Thoracic aorta (tissue), 2 donors: Measurements from ENCODE around the gene EFCC1. TPM values are rescaled to one million over a fixed set of nuclear protein-coding genes. Genes with fewer than 3 reads are reported as not detected.
A peak's percentile ranks its signal among the peaks of the same experiment; 100 is the strongest.

Source experiments
- ATAC-seq: fragments of 150-250 bp; one replicate; pipeline ENCODE4 v1.8.0; 2017; ENCODE audit warnings: low read depth; ENCODE audit not compliant: insufficient number of reproducible peaks, low FRiP score
- DNase-seq: peaks from one replicate; pipeline ENCODE4 v3.0.0-alpha.2; 2020; ENCODE audit warnings: low spot score
- H3K27ac ChIP-seq, 2 donors: fragments of 200-600 bp; sonication (generic); 1 replicate in 1 of 2; 2 replicates in 1 of 2; pipeline ENCODE4 v1.5.1; 2016; ENCODE audit warnings: mild to moderate bottlenecking in 2 of 2, moderate library complexity in 2 of 2
- H3K27me3 ChIP-seq: fragments of 200-600 bp; sonication (generic); replicated peaks from 2 replicates; pipeline ENCODE4 v1.6.0; 2016; ENCODE audit warnings: mild to moderate bottlenecking; ENCODE audit not compliant: insufficient read depth
- H3K36me3 ChIP-seq: fragments of 200-600 bp; sonication (generic); one replicate; pipeline ENCODE4 v1.5.1; 2016
- H3K4me1 ChIP-seq, 2 donors: fragments of 200-600 bp; sonication (generic); 1 replicate in 1 of 2; 2 replicates in 1 of 2; pipeline versions ENCODE4 v1.5.1 to v1.6.0; 2016; ENCODE audit warnings: low read depth in 2 of 2, mild to moderate bottlenecking in 1 of 2; ENCODE audit not compliant: control insufficient read depth in 1 of 2
- H3K4me3 ChIP-seq: fragments of 200-600 bp; sonication (generic); 2 replicates; pipeline ENCODE4 v1.5.1; 2016; ENCODE audit warnings: mild to moderate bottlenecking
- H3K9me3 ChIP-seq: fragments of 200-600 bp; sonication (generic); 2 replicates; pipeline ENCODE4 v1.5.1; 2016
- total RNA-seq, 2 donors: library from RNA; depleted of rRNA; stranded (reverse); fragments of >200 nt; gene quantifications; one replicate each; pipeline versions ENCODE4 v1.1.0 to v1.2.3, GENCODE V29; 2016
- TF ChIP-seq, protein P1 (sequence below): fragments of 200-600 bp; sonication (generic); IDR thresholded peaks from one replicate; pipeline ENCODE4 v1.5.1; 2019; ENCODE audit warnings: antibody characterized with exemption

EFCC1 gene
- total RNA-seq, 2 donors from 2014 or later: 1.4 TPM; not detected in 1

DNA sequence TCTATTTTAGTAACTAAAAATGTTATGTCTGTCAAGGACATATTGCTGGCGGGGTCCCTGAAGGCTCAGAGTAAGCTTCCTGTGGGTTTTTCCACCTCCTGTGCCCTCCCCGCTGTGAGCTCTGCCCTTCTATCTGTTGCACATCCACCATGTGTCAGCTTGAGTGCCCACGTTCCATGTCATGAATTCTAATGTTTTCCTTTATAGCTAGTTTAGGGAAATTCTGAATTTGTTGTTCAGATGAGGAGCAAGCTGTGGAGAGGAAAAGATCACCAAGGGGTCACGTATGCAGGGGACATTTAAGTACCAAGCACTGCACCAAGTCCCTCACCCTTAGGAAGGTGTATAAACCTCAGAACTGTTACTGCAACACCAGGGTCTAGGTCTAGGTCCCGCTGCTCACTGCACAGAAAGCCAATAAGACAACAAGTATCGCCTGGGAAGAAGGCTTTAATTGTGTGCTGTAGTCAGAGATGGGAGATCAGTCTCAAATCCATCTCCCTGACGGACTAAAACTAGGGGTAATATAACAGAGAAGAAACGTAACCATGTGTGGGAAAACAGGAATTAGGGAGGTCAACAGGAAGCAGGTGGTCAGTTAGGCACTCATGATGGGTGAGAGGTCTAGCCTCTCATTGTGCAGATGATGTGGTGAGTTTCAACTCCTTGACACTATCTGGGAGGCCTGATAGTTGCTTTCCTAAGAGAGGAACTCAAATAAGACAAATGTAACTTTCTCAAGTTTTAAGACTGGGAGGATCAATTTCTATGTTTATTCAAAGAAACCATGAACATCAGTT, 69.2 kb downstream of the EFCC1 start:
- H3K27me3 ChIP-seq: no peaks in the 10 kb centered on the region
- no peaks in the 10 kb centered on the region for H3K9me3 ChIP-seq
- H3K4me1 ChIP-seq: peaks cover 0 to 14% of the 10 kb centered on the region in 2 donors
- ATAC-seq: no peak
- DNase-seq: no peak
- no peaks in the 10 kb centered on the region for H3K36me3 ChIP-seq
- TF ChIP-seq, protein P1, sequence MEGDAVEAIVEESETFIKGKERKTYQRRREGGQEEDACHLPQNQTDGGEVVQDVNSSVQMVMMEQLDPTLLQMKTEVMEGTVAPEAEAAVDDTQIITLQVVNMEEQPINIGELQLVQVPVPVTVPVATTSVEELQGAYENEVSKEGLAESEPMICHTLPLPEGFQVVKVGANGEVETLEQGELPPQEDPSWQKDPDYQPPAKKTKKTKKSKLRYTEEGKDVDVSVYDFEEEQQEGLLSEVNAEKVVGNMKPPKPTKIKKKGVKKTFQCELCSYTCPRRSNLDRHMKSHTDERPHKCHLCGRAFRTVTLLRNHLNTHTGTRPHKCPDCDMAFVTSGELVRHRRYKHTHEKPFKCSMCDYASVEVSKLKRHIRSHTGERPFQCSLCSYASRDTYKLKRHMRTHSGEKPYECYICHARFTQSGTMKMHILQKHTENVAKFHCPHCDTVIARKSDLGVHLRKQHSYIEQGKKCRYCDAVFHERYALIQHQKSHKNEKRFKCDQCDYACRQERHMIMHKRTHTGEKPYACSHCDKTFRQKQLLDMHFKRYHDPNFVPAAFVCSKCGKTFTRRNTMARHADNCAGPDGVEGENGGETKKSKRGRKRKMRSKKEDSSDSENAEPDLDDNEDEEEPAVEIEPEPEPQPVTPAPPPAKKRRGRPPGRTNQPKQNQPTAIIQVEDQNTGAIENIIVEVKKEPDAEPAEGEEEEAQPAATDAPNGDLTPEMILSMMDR: no peak
- H3K4me3 ChIP-seq: no peak overlapping the region
- peak overlapping the region in 1 of 2 donors; percentile 5 for H3K27ac ChIP-seq

DNA sequence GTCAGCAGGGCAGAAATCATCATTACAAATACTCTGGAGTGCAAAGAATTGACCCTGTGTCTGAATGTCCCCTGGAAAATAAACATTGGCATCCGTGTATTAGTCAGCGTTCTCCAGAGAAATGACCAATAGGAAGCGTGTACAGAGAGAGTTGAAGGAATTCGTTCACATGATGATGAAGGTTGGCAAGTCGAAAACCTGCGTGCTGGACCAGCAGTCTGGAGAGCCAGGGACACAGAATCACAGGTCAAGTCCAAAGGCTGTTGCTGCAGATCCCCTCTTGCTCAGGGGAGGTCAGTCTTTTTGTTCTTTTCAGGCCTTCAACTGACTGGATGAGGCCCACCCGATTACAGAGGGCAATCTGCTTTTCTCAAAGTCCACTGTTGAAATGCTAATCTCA, 76.1 kb downstream of the EFCC1 start:
- ATAC-seq: peak; percentile 89
- no peaks in the 10 kb centered on the region for H3K36me3 ChIP-seq
- peak overlapping the region; percentile 41 to 63 for H3K27ac ChIP-seq

DNA sequence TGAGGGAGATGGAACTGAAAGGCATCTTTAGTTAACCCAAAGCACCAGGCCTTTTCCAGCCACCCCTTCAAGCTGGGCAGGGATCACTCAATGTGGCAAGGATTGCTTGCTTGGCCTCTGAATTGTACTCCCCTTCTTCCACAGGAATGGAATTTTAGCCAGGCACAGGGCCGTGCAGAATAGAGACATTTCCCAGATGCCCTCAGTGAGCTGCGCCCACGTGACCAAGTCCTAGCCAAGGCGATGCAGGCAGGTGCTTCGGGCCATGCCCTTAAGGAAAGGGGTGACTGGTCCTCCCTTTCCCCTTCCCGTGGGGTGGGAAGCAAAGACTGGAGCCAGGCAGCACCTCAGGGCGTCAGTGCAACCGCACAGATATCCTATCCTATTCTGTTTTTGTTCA, 77.4 kb downstream of the EFCC1 start:
- DNase-seq (no peak), ATAC-seq (no peak)
- peaks cover 0 to 12% of the 10 kb centered on the region in 2 donors for H3K4me1 ChIP-seq
- no peak overlapping the region for H3K27ac ChIP-seq
- H3K36me3 ChIP-seq: no peaks in the 10 kb centered on the region
- TF ChIP-seq, protein P1: no peak
- no peak overlapping the region for H3K4me3 ChIP-seq
- H3K9me3 ChIP-seq: no peaks in the 10 kb centered on the region
- H3K27me3 ChIP-seq: no peaks in the 10 kb centered on the region

More for the DNA sequence above, 76.1 kb downstream of the EFCC1 start:
- H3K27me3 ChIP-seq: no peaks in the 10 kb centered on the region
- TF ChIP-seq, protein P1: no peak
- no peak for DNase-seq
- no peaks in the 10 kb centered on the region for H3K9me3 ChIP-seq
- peaks cover 0 to 12% of the 10 kb centered on the region in 2 donors for H3K4me1 ChIP-seq
- H3K4me3 ChIP-seq: no peak overlapping the region

DNA sequence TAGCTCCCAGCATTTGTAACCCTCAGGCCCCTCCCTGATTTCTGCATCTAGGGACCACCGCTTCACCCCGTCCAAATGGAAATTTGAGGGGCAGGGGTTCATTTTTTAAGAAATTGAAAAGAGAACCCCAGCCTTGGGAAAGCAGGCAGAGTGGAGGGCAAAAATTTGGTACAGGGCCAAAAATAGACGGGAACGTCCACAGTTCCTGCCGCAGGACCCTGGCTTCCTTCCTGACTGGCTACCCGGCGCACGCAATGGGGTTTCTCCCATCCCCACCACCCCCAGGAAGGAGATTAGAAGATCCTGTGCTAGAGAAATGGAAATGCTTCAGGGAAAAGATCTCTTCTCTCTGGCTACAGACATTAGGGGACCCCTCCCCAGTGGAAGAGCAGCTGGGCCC, 80.4 kb downstream of the EFCC1 start:
- TF ChIP-seq, protein P1: no peak
- no peak for DNase-seq
- H3K4me3 ChIP-seq: no peak overlapping the region
- H3K27me3 ChIP-seq: no peaks in the 10 kb centered on the region
- no peak for ATAC-seq
- no peak overlapping the region for H3K27ac ChIP-seq
- no peaks in the 10 kb centered on the region for H3K36me3 ChIP-seq
- peaks cover 0 to 17% of the 10 kb centered on the region in 2 donors for H3K4me1 ChIP-seq
- no peaks in the 10 kb centered on the region for H3K9me3 ChIP-seq

DNA sequence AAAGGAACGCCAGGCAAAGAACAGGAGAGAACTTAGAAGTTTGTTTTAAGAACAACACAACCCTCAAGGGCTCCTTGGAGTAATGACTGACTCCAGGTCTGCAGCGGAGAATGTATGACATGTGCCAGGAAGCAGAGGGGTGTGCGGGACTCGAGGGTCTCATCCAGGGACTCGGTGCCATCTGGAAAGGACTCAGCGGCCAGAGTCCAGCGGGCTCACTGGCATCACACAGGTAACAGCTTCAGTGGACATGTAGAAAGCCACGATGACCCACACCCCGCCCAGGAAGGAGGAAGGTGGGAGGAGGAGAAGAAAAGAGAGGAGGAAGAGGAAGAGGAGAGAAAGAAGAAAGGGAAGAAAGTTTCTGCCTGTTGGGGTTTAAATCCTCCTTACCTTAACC, 80.9 kb downstream of the EFCC1 start:
- no peak overlapping the region for H3K4me3 ChIP-seq
- H3K9me3 ChIP-seq: no peaks in the 10 kb centered on the region
- ATAC-seq: no peak

More for the DNA sequence above, 80.9 kb downstream of the EFCC1 start:
- no peak for DNase-seq
- Histone ChIP-seq H3K4me1 (peaks cover 3 to 17% of the 10 kb centered on the region in 2 donors), H3K36me3 (no peaks in the 10 kb centered on the region), H3K27ac (no peak overlapping the region), H3K27me3 (no peaks in the 10 kb centered on the region)
- TF ChIP-seq, protein P1: no peak
